Activated naive CD4-positive, alpha-beta T cell treated with anti-CD3 and anti-CD28 coated beads, Interleukin-2, amount 50 U/mL, for 16 hours (primary cell): ENCODE data around the gene CTXN1.
"Not testable (repeated sequence)": the region's sequence is repeated elsewhere in the genome, so short reads cannot be mapped to it uniquely, and the experiment has no call there.

ENCODE experiments used
- DNase-seq: peaks from one replicate; pipeline ENCODE4 v3.0.0-alpha.2; 2020

CTXN1 gene

DNA sequence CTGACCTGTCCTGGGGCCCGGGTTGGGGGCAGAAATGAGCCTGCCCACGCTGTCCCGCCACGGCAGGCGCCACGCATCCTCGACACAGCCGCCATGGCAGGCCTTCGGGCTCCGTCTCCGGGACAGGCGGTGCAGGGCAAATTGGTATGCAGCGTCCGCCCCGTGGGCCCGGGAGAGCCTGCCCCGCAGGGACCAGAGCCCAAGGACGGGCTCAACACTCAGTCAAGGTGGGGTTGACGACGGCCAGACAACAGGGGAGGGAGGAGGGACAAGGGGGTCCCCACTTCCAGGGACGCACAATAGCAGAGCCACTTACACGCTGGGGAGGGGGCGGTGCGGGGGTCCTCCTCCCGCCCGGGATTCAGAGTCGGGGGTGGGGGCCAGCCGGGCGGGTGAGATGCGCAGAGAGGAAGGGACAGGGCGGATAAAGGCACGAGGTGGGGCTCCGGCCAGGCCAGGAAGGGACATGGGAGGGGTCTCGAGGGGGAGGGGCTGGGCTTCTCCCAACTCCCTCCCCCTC lies 1.2 kb downstream of the CTXN1 start:
- DNase-seq = no peak

- DNase-seq = no peak
Measured at GRCh38 chr19:7924241-7924640, 1.7 kb downstream of the CTXN1 start.

- DNase-seq = no peak
Measured at GRCh38 chr19:7923295-7924191, 2.4 kb downstream of the CTXN1 start.

GRCh38 chr19:7922836-7923195 lies 3.1 kb downstream of the CTXN1 start:
- no peak for DNase-seq

GRCh38 chr19:7921967-7922835 lies 3.7 kb downstream of the CTXN1 start:
- DNase-seq = no peak

- DNase-seq = no peak
Measured at GRCh38 chr19:7921302-7921966, 4.5 kb downstream of the CTXN1 start.

DNA sequence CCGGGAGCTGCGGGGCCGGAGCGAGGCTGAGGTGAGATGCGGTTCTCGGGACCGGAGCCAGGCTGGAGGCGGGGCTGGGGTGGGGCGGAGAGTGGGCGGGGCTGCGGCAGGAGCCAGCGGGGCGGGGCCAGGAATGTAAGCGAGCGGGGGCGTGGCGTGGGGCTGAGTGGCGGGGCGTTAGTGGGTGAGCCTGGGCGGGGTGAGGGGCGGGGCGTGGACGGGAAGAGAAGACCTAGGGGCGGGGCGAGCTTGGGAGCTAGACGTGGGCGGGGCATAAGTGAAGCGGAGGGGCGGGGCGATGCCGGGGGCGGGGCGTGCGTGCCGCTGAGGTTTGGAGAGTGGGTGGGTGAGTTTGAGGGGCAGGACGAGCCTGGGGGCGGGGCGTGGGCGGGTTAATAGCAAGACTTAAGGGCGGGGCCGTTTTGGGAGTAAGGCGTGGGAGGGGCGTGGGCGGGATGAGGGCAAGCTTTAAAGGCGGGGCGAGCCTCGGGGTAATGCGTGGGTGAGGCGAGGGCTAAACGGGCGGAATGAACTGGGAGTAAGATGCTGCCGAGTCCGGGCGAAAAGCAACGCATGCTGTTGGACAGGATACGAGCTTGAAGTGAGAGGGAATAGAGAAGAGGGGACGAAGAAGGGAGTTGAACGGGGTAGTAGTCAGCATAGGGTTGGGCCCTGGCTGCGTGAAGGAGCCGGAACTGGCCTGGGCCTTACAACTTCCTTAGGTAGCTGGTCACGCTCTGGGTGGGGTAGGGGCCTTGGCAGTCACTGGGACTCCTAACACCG lies 5.2 kb downstream of the CTXN1 start:
- peak; percentile 98 for DNase-seq

DNA sequence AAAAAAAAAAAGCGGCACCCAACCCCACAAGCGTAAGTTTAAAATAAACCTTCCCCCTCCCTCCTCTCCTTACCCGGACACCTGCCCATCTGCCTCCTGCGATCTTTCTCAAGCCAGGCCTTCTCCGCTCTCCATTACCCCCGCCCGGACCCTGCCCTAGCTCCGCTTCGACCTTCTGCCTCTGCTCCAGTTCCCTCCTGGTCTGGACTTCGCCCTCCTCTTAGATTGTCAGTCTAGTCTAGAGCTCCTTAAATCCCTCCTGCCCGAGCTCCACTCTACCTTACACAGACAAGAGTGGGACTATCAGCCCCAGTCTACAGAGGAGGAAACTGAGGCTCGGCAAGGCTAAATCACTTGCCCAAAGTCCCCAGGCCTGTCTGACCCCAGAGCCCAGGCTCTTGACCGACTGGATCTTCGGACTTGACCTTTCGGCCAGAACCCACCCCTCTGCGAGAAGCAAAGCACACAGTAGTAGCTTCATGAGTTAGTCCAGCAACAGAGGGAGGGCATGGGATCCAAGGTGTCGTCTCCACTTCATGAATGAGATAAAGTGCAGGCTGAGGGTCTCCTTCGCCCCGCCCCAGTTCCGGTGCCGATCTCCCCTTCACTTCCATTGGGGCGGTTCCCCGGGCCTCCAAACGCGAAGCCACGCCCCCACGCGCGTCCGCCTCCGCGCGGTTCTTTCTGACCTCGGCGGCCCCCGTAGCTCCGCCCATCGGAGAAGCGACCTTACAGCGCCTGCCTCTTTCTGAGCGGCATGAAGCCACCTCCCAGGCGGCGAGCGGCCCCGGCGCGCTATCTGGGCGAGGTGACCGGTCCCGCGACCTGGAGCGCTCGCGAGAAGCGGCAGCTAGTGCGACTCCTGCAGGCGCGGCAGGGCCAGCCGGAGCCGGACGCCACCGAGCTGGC lies 6.1 kb downstream of the CTXN1 start, which contains the start of gene SNAPC2:
Gene SNAPC2 (plus strand): TSS at position 729 of the 909 bp plus-strand sequence. CDS start 29 bp downstream, at position 758.
- peak; percentile 97 for DNase-seq

DNA sequence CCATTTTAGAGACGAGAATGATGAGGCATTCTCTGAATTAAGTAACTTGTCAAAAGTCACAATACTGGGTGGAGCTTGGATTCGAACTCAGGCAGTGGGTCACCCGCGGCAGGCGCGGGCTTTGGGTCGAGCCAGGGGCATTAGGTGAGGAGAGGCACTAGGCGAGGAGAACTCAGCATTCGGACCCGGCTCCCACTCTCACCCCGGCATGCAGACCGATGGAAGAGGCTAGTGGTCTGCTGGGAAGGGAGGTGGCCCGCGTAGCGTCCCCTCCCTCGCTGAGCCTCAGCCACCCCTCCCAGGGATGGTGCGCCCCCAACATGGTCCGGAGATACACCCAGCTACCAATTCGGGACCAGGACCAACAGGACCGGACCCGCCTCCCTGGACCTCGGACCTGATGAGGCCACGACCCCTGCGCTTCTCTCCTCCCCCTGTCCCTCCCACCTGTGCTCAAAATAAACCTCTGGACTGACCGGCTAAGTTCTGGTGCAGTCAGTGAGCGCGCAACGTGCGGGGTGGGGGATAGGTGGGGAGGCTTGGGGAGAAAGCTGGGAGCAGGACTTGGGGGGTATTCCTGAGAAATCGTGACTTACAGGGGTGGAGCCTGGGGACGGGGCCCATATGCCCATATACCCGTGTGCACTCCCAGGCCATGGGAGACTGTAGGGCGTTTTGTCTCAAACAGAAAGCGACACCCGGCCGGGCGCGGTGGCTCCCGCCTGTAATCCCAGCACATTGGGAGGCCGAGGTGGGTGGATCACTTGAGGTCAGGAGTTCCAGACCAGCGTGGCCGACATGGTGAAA lies 7.1 kb downstream of the CTXN1 start:
- no peak for DNase-seq

DNA sequence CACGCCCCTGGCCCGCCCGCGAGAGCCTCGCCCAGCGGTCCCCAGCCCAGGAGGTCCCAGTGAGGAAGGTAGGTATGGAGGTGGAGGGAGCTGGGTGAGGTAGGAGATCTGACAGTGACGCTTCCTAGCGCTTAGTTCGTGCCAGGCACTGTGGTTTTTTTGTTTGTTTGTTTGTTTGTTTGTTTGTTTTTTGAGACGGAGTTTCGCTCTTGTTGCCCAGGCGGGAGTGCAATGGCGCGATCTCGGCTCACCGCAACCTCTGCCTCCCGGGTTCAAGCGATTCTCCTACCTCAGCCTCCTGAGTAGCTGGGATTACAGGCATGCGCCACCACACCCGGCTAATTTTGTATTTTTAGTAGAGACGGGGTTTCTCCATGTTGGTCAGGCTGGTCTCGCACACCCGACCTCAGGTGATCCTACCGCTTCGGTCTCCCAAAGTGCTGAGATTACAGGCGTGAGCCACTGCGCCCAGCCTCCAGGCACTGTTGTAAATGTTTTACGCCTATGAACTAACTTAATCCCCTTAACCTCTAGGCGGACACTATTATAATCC lies 7.8 kb downstream of the CTXN1 start:
- not testable (repeated sequence) for DNase-seq

DNA sequence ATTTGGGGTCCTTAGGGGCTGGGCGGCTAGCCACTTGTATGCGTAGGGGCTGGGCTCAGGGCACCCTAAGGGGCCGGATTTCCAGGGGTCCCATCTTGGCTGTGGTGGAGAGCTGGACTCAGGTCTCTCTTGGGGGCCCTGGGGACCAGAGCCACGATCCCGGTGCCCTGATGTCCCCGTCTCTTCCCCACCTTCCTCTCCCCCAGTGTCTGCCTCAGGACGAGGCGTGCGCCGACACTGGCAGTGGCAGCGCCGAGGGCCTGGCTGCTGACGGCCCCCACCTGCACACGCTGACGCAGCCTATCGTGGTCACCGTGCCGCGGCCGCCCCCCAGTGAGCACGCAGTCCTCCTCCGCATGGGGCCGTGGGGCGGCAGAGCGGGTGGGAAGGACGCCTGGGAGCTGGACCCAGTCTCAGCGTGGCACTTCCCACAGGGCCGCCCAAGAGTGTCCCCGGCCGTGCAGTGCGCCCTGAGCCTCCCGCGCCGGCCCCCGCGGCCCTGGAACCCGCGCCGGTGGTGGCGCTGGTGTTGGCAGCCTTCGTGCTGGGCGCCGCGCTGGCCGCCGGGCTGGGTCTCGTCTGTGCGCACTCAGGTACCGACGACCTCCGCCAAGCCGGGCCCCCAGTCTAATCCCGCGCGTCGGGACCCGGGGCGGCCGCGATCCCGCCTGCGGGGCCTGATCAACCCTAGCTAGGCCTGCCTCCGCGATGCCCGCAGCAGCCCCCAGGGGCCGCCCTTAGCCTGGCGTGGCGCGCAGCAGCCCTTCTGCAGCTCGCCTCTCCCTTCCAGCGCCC lies 8.5 kb downstream of the CTXN1 start:
- peak; percentile 69 for DNase-seq

- no peak for DNase-seq
Measured at GRCh38 chr19:7916955-7917266, 9.0 kb downstream of the CTXN1 start.

DNA sequence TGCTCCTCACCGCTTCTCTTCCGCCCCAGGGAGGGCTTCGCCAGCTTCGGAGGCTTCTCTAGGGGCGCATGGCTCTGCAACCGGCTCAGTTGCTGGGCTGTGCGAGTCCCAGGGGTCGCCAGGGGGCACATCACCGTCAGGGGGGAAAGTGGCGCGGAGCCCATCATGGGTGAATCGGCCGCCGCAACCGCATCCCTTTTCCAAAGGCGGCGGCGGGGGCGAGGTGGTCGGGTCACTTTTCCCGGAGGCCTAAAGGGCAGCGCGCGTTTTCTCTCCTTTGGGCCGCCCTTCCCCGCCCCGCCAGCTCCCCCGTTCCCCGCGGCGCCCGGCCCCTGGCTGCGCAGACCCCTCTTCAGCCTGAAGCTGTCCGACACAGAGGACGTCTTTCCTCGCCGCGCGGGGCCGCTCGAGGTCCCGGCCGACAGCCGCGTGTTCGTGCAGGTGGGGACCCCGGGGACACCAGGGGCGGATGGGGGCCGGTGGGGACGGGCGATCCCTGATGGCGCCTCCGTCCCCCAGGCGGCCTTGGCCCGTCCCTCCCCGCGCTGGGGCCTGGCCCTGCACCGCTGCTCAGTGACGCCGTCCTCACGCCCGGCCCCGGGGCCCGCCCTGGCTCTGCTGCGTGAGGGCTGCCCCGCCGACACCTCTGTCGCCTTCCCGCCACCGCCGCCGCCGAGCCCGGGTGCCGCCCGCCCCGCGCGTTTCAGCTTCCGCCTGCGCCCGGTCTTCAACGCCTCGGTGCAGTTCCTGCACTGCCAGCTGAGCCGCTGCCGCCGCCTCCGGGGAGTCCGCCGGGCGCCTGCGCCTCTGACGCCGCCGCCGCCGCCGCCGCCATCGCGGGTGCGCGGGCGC lies 9.6 kb downstream of the CTXN1 start:
- peak; percentile 64 for DNase-seq

DNA sequence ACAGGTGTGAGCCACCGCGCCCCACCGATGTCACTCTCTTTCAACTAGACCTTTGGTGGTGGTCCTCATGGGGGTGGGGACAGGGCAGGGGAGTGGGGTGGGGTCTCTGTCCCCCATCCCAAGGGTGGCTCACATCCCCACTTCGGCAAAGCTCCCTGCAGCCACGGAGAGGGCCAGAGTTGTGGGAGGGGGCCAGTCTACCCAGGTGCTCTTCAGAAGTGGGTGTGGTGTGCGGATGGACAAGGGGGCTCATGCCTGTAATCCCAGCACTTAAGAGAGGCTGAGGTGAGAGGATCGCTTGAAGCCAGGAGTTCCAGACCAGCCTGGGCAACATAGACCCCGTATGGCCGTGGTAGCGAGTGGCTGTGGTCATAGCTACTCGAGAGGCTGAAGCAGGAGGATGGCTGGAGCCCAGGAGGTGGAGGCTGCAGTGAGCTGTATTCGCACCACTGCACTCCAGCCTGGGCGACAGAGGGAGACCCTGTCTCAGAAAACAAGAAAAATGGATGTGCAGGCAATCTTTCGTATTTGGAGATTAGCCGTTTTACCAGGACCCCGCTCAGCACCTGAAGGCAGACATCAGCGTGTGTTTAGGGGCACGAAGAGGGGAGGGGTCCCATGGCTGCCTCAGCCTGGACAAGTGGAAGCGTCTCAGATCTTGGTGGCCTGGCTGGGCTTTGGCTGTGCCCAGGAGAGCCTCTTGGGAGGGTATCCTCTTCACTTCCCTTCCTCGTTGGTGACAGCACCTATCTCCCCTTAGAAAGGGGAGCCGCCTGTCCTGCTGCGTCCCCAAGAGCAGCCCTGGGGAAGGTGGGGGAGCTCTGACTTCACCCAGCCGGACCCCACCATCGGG lies 10.5 kb downstream of the CTXN1 start:
- no peak for DNase-seq

DNA sequence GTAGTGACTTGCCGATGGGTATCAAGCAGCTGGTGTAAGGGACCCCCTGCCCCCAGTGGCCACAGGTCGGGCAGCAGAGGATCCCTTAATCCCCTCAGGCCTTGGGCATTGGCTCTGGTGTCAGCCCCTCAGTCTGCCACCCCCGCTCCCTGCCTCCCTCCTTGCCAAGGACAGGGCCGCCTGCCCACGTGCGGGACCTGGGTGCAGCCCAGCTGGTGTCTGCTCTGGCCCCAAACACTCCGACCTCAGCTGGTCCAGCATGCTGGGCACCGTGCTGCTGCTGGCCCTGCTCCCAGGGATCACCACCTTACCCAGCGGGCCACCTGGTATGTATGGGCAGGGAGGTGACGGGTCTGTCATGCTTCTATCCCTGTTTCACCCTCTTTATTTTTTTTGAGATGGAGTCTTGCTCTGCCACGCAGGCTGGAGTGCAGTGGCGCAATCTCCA lies 11.3 kb downstream of the CTXN1 start, which contains the start of gene TGFBR3L:
Gene TGFBR3L (plus strand): TSS at position 233 of the 448 bp plus-strand sequence.
- no peak for DNase-seq

DNA sequence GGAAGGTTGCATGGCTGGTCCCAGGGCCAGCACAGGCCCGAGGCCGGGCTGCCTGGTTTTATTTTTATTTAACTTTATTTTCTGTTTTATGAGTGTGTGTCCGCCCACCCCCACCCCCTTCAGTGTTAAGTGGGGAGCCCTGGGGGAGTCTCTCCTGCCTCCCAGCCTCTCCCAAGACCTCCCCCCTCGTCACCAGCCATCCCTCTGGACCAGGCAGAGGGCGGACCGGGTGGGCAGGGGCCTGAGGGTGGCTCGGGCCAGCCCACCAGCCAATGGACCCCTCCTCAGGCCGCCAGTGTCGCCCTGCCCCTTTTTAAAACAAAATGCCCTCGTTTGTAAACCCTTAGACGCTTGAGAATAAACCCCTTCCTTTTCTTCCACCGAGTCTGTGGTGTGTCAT lies 11.8 kb downstream of the CTXN1 start:
- DNase-seq = no peak

- DNase-seq = no peak
Measured at GRCh38 chr19:7913652-7914051, 12.3 kb downstream of the CTXN1 start.
